ENCODE measurements around the gene TMEM60. TPM values are rescaled to one million over a fixed set of nuclear protein-coding genes. Genes with fewer than 3 reads are reported as not detected.

Gene TMEM60
- total RNA-seq, 1 donor from 2014 or later, result 20.7 TPM

DNA sequence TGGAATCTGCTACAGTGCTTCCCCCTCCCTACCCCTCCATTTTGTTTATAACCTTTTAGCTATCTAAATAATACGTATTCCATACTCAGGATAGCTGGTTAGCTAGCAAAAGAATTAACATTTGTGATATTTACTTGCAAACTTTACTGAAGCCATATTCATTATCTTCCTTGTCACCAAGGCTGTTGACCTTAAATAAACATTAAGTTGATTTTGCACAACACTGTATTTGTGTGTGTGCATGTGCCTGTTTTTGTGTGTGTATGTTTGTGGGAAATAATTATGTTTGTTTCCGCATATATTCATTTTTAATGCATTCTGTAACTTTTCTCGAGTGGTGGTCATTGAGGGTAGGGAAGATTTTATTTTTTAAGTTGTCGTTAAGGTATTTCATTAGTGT lies 15.9 kb downstream of the TMEM60 start:
- TF ChIP-seq, protein P1, sequence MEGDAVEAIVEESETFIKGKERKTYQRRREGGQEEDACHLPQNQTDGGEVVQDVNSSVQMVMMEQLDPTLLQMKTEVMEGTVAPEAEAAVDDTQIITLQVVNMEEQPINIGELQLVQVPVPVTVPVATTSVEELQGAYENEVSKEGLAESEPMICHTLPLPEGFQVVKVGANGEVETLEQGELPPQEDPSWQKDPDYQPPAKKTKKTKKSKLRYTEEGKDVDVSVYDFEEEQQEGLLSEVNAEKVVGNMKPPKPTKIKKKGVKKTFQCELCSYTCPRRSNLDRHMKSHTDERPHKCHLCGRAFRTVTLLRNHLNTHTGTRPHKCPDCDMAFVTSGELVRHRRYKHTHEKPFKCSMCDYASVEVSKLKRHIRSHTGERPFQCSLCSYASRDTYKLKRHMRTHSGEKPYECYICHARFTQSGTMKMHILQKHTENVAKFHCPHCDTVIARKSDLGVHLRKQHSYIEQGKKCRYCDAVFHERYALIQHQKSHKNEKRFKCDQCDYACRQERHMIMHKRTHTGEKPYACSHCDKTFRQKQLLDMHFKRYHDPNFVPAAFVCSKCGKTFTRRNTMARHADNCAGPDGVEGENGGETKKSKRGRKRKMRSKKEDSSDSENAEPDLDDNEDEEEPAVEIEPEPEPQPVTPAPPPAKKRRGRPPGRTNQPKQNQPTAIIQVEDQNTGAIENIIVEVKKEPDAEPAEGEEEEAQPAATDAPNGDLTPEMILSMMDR (IDR thresholded peaks at IDR 0.05; ENCODE audit: unreplicated experiment), result no peak
- peaks cover 11% of the 10 kb centered on the region for H3K4me1 Mint-ChIP-seq (ENCODE audit: low read depth)
- H3K36me3 Mint-ChIP-seq (ENCODE audit: insufficient read depth), result peaks cover 34% of the 10 kb centered on the region
- no peak for DNase-seq (ENCODE audit: low spot score, unreplicated experiment)
- no peaks in the 10 kb centered on the region for H3K27me3 Mint-ChIP-seq
- no peak overlapping the region for H3K4me3 Mint-ChIP-seq (ENCODE audit: low read depth)
- no peaks in the 10 kb centered on the region for H3K9me3 Mint-ChIP-seq (ENCODE audit: low read depth)
- no peak overlapping the region for H3K27ac Mint-ChIP-seq

DNA sequence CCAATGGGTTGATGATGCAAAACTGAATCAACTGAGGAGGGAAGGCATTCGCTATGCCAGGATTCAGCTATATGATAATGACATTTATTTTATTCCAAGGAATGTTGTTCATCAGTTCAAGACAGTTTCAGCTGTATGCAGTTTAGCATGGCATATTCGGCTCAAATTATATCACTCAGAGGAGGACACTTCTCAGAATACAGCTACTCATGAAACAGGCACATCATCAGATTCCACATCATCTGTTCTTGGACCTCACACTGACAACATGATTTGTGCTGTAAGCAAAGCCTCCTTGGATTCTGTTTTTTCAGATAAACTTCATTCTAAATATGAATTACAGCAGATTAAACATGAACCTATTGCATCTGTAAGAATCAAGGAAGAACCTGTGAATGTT lies 19.7 kb downstream of the TMEM60 start:
- Mint-ChIP-seq H3K36me3 (ENCODE audit: insufficient read depth) (peaks cover 34% of the 10 kb centered on the region), H3K9me3 (ENCODE audit: low read depth) (no peaks in the 10 kb centered on the region), H3K27me3 (no peaks in the 10 kb centered on the region), H3K4me1 (ENCODE audit: low read depth) (peaks cover 10% of the 10 kb centered on the region), H3K27ac (no peak overlapping the region), H3K4me3 (ENCODE audit: low read depth) (no peak overlapping the region)
- DNase-seq (ENCODE audit: low spot score, unreplicated experiment), result no peak
- TF ChIP-seq, protein P1 (IDR thresholded peaks at IDR 0.05; ENCODE audit: unreplicated experiment), result no peak

DNA sequence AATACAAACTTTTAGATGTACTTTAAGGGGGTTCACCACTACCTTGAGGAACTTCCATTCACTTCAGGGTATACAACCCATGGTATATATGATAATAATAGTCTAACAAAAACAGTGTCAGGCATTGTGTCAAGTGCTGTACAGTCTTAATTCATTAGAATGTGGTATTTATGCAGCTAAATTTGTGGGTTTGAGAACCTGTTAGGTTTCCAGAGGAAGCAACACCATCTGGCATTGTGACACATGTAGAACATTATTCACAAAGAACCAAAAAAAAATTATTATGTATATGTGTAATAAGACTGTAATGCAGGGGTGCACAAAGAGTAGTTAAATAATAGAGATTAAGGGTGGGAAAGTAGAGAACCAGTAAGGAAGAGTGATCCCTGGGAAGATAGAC lies 26.3 kb downstream of the TMEM60 start:
- no peaks in the 10 kb centered on the region for H3K9me3 Mint-ChIP-seq (ENCODE audit: low read depth)
- no peaks in the 10 kb centered on the region for H3K27me3 Mint-ChIP-seq
- no peak overlapping the region for H3K4me3 Mint-ChIP-seq (ENCODE audit: low read depth)
- H3K27ac Mint-ChIP-seq, result peak overlapping the region; percentile 35
- peaks cover 3% of the 10 kb centered on the region for H3K4me1 Mint-ChIP-seq (ENCODE audit: low read depth)
- DNase-seq (ENCODE audit: low spot score, unreplicated experiment), result no peak
- H3K36me3 Mint-ChIP-seq (ENCODE audit: insufficient read depth), result peaks cover 22% of the 10 kb centered on the region
- TF ChIP-seq, protein P1 (IDR thresholded peaks at IDR 0.05; ENCODE audit: unreplicated experiment), result no peak

DNA sequence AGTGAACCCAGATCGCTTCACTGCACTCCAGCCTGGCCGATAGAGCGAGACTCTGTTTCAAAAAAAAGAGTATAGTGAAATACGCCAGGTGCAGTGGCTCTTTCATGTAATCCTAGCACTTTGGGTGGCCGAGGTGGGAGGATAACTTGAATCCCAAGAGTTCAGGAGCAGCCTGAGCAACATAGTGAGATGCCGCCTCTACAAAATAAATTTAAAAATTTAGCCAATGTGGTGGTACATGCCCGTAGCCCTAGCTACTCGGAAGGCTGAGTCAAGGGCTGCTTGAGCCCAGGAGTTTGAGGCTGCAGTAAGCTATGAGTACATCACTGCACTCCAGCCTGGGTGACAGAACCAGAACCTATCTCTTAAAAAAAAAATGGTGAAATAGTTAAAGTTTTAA lies 27.9 kb downstream of the TMEM60 start:
- H3K9me3 Mint-ChIP-seq (ENCODE audit: low read depth), result no peaks in the 10 kb centered on the region
- H3K36me3 Mint-ChIP-seq (ENCODE audit: insufficient read depth), result peaks cover 10% of the 10 kb centered on the region
- TF ChIP-seq, protein P1 (IDR thresholded peaks at IDR 0.05; ENCODE audit: unreplicated experiment), result no peak
- DNase-seq (ENCODE audit: low spot score, unreplicated experiment), result no peak
- H3K27me3 Mint-ChIP-seq, result no peaks in the 10 kb centered on the region
- no peak overlapping the region for H3K4me3 Mint-ChIP-seq (ENCODE audit: low read depth)
- H3K4me1 Mint-ChIP-seq (ENCODE audit: low read depth), result peaks cover 15% of the 10 kb centered on the region
- no peak overlapping the region for H3K27ac Mint-ChIP-seq

DNA sequence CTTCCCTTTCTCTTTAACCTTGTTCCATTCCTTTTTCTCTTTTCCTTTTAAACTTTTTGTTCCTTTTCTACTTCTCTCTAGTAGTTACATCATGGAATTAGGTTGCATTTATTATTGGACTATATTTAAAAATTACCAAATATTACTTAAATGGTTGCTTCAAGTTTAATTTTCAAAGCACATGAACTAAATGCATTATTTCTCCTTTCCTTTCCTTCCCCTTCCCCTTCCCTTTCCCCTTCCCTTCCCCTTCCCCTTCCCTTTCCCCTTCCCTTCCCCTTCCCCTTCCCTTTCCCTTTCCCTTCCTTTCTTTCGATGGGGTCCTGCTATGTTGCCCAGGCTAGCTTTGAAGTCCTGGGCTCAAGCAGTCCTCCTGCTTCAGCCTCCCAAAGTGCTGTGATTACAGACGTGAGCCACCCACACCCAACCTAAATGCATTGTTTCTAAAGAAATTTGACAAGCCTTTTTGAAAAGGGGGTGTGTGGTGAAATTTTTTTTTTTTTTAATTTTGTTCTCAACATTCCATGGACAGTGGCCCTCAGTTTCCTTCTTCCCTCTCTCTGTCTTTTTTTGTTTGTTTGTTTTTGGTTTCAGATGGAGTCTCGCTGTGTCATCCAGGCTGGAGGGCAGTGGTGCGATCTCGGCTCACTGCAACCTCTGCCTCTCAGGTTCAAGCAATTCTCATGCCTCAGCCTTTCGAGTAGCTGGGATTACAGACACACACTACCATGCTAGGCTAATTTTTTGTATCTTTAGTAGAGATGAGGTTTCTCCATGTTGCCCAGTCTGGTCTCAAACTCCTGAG lies 31.2 kb downstream of the TMEM60 start:
- no peaks in the 10 kb centered on the region for H3K27me3 Mint-ChIP-seq
- peak overlapping the region; percentile 90 for H3K27ac Mint-ChIP-seq
- H3K36me3 Mint-ChIP-seq (ENCODE audit: insufficient read depth), result peaks cover 7% of the 10 kb centered on the region
- H3K4me3 Mint-ChIP-seq (ENCODE audit: low read depth), result peak overlapping the region; percentile 51
- DNase-seq (ENCODE audit: low spot score, unreplicated experiment), result no peak
- H3K9me3 Mint-ChIP-seq (ENCODE audit: low read depth), result no peaks in the 10 kb centered on the region
- TF ChIP-seq, protein P1 (IDR thresholded peaks at IDR 0.05; ENCODE audit: unreplicated experiment), result no peak
- H3K4me1 Mint-ChIP-seq (ENCODE audit: low read depth), result peaks cover 17% of the 10 kb centered on the region
